MM.1S (cell line): ENCODE data around the gene DHRS7B.

Source experiments
- CTCF ChIP-seq: fragments of 300-600 bp; sonication (generic); IDR thresholded peaks from 2 replicates; pipeline ENCODE4 v1.5.1; 2016; ENCODE audit warnings: antibody characterized with exemption, low read length, mixed read lengths
- EZH2 ChIP-seq: fragments of 300-600 bp; sonication (generic); optimal IDR thresholded peaks from 2 replicates; pipeline ENCODE3; 2017; ENCODE audit warnings: low read depth, mild to moderate bottlenecking, antibody characterized with exemption, low read length, mixed read lengths
- EZH2phosphoT487 ChIP-seq: fragments of 300-600 bp; sonication (generic); IDR thresholded peaks from 2 replicates; pipeline ENCODE4 v1.6.1; 2018; ENCODE audit warnings: antibody characterized with exemption, low read length

GRCh38 chr17:21119247-21119918 is 7.4 kb upstream of the DHRS7B start:
- TF ChIP-seq CTCF (peak; percentile 86), EZH2phosphoT487 (no peak), EZH2 (no peak)
